ENCODE measurements around the gene AGA.
A peak's percentile ranks its signal among the peaks of the same experiment; 100 is the strongest.

AGA gene

DNA sequence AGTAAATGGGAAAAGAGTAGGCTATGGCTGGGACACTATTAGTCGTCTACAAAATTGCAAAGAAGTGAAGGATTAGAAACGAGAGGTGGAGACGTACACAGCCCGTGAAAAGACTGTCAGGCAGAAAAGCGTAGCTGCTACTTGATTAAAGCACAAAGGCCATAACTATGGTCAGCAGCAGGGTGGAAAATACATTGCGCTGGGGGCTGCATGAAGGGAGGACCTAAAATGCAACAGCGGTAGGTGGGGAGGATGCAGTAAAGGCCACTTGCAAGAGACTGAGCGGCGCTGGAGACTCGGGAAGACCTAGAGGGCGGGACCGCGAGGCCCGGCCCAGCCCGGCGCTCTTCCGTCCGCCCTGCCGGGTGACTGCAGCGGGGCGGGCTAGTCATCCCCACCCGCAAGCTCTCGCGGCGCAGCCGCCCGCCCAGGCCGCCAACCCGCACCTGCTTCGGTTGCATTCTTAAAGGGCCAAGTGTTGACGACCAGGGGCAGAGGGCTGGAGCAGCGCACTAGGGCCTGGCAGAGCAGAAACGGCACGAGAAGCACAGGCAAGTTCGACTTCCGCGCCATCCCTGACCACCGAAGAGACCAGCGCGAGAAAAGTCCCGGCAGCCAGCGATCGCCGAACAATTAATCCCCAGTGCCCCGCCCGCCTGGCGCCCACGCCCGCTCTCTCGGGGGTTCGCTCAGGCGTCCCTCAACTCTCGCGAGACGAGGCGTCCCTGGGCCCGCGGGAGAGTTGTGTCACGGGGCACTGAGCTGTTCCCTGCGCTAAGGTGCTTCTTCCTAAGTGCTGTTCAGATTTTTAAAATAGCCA is at the start of gene AGA:
Gene AGA, minus strand, starts transcription at position 635 of the 820 bp plus-strand sequence. Its CDS starts 62 bp downstream, at position 573.
- DNase-seq: peak; percentile 93 to 95

DNA sequence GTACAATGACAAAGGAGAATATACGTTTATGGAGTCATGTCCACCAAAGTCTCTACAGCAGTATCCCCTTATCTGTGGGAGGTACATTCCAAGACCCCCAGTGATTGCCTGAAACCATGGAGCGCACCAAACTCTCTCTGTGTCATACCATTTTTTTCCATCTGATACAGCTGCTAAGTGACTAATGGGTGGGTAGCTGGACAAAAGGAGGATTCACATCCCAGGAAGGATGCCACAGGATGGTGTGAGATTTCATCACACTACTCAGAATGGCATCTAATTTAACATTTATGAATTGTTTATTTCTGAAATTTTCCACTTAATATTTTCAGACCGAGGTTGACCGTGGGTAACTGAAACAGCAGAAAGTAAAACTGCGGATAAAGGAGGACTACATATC is 49.8 kb upstream of the AGA start:
- DNase-seq: no peak

DNA sequence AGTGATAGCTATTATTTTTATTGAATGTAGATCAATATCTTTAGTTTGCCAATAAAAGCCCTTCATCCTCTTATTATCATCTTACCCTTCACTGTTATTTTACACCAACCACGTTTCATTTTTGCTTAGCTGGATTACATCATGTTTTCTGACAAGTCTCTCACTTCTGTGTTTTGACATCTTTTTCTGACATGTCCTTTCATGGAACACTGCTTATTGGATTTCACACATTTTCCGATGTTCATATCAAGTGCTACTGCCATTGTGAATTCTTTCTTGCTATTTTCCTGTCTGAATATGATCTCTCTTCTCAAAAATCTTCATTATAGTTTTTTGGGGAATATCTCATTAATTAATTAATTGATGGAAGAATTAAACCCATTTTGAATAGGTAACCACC is 48.5 kb upstream of the AGA start:
- no peak for DNase-seq

DNA sequence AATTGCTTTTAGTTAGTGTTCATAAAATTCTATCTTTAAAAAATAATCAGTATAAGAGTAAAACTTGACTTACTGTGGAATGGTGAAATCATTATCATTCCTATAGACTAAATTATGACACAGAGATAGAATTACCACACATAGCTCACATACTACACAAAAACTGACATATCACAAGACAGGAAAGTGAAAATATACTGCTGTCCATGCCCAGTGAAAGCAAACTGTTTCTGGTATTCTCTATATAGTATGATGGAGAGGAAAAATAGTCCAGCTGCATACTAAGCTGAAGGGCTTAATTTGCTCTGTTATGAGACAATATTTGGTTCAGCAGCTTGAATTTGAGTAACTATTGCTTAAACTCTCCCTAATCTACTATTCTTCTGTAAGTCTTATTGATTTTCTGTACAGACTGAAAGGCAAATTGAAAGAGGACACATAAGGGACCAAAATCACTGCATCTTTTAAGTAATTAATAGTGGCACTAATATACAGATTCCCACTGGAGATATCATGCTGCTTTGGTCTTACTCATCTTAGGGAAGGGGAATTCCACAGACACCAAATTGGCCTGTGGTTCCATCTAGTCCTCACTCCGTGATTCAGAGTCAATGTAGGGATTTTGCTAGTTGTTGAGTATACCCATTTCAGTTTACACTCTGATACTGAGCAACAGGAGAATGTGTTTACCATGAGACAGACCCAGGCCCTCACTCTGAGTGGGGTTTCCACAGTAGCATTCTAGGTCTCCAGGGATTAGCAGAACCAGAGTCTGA is 47.4 kb upstream of the AGA start:
- no peak for DNase-seq

DNA sequence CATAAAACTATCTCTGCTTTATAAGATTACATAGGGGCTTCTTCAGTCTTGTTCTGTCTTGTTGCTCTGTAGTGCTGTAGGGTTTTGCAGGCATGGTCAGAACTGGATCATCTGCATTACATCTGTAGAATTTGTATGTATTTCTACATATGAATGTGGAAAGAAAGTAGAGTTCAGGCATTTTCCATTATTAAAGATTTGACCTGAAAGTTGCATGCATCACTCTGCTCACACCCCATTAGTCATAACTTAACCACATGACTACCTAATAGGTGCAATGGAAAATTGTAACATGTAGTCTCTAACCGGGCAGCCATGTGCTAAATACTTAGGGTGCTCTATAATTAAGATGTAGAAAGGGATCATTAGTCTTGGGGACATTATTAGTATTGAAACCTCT is 45.7 kb upstream of the AGA start:
- no peak for DNase-seq

DNA sequence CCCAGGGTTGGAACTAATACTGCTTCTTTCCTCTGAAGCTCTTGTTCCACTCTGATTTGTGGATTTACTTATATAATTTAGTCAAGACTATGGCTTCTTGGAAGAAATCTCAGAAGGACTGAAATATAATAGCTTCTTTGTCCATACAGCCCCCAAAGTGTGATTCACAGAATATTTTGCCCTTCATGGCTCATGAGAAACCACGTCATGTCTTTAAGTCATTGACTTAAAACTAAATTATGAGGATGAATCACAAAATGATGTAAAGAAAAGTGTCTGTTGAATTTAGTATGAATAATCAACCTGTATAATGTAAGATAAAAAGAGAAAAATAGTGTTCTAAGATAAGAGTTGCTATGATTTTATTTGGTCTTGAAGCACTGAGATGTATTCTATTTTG is 43.3 kb upstream of the AGA start:
- no peak for DNase-seq

DNA sequence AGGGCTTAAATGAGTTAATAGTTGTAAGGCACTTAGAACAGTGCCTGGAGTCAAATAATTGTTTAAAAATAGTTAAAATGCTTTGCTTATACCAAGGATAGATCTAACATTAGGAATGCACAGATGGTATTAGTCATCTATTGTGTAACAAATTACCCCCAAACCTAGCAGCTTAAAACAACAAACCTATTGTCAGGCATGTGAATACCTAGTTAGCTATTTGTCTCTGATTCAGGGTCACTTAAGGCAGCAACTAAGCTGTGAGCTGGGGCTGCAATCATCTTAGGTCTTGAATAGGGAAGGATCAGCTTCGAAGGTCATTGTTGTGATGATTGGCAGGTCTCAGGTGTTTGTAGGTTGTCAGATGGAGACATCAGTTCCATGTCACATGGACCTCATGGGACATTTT is 42.4 kb upstream of the AGA start:
- DNase-seq: no peak

DNA sequence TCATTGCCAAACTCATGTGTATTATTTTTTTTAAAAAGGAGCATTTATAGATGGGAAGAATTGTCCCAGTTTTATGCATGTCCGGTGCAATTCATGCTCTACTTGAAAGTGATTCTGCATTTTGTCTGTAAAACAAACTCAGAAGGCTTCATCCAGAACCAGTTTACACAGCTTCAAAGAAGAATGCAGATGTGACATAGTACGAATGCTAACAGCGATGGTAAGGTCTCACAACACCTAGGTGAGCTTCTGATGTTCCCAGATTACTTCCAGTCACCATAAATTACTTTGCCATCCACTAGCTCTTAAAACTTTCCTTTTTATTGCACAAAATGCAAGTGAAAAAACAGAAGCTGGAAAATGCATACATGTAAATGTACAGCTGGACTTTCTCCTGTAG is 41.5 kb upstream of the AGA start:
- DNase-seq: no peak

DNA sequence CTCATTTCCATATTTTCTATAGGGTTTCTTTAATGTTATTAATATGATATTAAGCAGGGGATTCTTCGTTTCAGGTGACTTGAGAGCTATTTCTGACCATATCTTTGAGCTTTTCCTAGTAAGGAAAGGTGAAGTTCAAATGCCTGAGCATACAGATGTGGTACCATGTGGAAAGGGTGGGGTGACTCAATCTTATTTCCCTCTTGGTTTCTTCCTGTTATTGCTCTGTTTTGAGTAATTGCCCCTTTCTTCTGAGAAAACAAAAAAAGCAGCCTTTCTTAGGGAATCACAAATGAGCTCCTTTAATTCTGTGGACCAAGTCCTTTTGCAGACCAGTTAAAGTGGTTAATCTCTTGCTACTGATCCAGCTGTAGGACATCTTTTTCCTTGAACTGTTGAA is 41.0 kb upstream of the AGA start:
- DNase-seq: no peak

DNA sequence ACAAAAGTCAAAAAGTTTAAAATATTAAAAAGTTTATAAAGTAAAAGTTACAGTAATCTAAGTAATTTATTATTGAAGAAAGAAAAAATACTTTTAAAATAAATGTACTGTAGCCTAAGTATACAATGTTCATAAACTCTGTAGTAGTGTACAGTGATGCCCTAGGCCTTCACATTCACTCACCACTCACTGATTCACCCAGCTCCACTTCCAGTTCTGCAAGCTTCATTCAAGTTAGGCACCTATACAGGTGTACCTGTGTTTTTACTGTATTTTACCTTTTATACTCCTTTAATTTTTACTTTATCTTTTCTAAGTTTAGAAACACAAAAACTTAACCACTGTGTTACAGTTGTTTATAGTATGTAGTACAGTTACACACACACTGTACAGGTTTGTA is 40.1 kb upstream of the AGA start:
- DNase-seq: no peak

DNA sequence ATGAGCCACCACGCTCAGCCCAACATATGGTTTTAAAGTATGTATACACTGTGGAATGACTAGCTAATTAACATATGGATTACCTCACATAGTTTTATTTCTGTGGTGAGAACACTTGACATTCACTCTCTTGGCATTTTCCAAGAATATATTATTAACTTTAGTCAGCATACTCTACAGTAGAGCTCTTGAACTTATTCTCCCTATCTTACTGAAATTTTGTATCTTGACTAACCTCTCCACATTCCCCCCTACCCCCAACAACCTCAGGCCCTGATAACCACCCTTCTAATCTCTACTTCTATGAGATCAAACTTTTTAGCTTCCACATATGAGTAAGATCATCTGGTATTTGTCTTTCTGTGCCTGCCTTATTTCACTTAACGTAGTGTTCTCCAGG is 38.6 kb upstream of the AGA start:
- DNase-seq: no peak

DNA sequence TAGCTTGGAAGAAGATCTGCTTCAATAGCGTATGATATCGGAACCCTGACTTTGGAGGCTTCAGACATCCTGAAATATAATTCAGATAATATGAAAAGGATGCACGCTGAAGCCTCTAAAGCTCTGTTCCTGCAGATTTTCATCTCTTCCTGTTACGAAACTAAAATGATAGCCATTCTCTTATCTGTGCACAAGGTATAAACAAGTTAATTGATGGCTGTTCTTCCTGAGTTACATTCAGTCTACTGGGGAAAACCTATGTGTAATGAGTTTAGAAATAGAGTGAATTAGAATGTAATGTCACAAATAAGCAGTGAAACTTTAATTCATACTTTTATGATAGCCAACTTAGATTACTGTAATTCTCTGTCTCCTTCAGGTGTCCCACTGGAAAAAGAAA is 36.8 kb upstream of the AGA start:
- no peak for DNase-seq

DNA sequence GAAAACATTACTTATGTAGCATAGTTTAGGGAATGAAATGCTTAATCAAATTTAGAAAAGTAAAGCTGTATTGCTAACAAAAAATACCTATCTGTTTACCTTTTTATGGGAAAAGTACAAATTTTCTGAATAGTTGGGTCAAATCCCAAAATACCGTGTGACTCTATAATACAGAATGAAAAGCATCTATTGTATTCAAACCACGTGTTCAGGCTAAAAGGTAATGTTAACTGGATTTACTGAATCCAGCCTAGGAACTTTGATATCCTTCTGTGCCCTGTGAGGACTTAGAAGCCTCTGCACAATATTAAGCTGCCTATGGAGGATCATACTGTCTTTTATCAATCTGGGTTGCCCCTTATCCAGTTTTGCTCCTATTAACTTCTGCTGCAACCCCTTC is 36.3 kb upstream of the AGA start:
- DNase-seq: no peak

DNA sequence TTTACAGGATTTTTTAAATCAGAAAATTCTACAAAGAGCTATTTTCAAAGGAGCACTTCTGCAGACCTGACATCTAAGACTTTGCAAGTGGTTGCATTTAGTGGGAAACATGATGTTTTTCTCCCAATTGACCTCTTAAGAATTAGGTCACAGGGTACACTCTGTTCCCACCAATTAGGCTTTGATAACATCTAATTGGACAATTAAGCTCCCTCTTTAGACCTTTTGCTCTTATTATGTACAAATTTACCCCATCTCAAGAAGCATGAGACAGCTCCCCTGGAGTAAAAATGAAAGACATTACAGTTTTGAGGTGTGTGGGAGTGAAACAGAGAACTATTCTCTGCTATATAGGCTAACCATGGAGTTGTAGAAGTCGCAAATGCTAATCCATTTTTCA is 31.8 kb upstream of the AGA start:
- no peak for DNase-seq

DNA sequence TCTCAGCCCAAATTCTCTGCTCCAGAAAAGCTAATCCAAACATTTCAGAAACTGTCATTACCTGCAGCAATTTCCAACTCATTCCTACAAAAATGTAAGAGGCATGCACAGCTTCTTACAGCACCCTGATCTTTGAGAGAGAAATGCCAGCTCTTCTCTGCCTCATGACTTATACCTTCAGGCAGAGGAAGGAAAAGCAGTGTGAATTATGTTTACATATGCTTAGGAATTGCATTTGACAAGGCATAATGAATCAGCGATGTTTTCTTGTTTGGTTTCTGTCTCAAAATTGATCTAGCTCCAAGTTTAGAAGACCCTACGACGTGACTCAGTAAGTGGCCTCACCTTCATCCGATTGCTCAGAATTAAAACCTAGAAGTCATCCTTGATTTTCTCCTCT is 21.8 kb upstream of the AGA start:
- DNase-seq: no peak

DNA sequence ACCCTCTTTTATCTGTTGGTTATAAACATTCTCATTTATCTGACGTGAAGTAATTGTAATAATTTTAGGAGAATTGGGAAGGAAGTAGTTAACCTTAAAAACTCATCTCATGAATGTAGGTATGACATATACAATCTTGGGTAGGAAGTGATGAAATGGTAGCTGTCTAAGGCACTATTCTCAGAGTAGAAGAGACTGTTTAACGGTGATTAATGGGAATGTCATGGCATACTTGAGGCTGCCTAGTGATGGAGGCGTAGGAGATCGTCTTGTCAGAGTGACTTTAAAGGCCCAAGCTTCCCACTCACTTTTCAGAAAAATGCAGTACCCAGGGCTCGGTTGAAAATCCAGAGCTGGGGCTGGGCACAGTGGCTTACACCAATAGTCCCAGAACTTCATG is 19.4 kb upstream of the AGA start:
- no peak for DNase-seq

DNA sequence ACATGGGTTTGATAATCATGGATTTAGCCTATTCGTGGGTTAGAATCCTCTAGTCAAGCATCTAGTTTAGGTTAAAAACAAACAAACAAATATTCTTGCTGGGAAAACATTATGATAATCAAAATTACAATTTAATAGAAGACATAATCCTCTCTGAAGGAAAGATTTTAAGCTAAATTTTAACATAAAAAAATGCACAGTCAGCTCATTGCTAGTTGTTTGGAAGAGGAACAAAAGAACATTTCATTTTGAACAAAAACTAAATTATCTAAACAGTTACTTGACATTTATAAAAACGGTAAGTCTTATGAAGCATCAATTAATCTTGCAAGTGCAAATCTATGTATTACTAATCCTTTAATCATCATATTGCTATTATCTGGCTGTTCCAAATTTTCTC is 18.2 kb upstream of the AGA start:
- no peak for DNase-seq

DNA sequence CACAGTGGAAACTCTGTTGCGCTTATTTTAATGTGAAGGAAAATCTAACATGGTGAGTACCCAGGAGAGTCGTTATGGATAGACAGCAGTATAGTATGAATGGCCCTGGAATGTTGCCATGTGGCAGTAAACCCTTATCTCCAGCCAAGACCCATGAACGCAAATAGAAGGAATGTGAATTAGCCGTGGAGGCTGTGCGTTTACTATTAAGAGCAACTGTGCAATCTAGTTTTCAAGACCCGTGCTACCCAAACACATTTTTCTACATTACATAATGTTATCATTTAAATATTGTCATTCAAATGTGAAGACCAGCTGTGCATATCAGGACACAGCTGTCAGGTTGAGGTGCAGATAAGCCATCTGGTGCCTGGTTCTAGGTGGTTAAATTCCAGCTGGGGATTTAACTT is 13.3 kb upstream of the AGA start:
- DNase-seq: no peak

DNA sequence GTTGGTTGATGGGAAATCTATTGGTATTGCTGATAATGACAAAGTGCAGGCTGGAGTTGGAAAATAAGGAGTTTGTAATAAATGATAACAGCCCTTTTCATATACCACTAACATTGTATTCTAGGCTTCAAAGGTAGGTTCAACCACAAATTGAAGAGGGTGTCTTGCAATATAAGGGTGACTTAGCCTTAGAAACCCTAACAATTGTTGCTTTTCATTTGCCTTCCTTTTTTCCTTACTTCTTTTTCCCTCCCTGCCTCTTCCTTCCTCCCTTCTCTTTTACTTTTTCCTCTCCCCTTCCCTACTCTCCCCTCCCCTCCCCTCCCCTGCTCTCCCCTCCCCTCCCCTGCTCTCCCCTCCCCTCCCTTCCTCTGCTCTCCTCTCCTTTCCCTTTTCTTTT is 10.9 kb upstream of the AGA start:
- no peak for DNase-seq

DNA sequence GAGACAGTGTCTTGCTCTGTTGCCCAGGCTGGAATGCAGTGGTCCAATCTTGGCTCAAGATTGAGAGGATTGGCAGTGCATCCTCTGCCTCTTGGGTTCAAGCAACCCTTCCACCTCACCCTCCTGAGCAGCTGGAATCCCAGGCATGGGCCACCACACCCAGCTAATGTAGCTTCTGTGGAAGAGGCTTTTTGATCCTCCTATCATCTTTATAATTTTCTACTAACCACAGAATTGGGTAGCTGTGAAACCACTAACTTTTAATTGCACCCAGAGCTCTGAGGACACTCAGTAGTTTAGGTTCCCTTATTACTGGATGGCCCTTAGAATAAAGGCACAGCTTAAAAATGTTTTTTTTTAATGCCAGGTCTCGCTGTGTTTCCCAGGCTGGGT is 8.9 kb upstream of the AGA start:
- no peak for DNase-seq

DNA sequence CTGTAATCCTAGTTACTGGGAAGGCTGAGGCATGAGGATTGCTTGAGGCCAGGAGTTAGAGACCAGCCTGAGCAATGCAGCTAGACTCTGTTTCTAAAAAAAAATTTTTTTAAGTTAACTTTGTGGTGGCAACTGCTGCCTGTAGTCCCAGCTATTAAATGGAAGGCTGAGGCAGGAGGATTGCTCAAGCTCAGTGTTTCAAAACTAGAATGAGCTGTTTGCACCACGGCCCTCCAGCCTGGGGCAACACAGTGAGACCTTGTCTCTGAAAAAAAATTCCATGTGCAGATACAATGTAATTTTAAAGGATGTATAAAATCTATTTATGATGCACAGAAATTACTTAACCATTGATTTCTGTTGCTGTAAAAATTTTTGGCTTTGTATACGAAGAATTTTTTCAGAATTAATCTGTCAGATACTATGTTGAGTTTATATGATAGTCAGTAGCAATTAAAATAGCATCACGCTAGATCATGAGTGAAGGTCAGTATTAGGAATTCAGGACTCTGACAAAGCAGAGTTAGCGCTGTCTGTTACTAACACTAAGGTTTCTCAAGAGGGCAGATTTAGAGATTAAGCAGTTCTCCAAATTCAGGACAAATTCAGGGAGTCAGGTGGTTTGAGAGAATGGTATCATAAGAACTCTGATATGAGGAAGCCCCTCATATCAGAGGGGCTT is 8.3 kb upstream of the AGA start:
- DNase-seq: no peak

DNA sequence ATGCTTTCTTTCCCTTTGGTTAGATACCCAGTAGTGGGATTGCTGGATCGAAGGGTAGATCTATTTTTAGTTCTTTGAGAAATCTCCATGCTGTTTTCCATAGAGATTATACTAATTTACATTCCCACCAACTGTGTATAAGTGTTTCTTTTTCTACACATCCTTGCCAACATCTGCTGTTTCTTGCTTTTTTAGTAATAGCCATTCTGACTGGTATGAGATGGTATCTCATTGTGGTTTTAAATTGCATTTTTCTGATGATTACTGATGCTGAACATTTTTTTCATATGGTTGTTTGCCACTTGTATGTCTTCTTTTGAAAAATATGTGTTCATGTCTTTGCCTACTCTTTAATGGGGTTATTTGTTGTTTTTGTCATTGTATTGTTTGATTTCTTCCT is 6.6 kb upstream of the AGA start:
- DNase-seq: no peak

DNA sequence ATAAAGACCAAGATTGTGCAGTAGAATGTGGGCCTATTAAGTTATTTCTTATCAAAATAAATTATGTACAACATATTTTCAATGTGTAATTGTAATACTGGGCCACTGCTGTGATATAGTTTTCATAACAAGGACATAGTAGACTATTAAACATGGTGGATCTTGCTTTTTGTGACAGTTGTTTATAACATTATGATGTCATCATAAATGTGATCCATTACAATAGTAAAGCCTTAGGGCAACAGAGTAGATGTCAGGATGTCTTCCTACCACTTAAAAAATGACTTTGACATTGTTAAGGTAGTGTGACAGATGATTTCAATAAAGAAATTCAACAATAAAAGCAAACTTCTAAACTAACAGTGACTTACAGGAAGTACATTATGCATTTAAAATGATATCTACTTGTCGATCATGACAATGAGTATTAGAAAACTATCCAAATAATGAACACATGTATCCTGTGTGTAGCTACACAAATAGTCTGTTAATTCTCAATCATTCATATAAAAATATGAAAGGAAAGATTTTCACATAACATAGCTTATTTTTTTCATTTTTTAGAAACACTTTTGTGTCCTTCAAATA is 5.3 kb upstream of the AGA start:
- DNase-seq: no peak

DNA sequence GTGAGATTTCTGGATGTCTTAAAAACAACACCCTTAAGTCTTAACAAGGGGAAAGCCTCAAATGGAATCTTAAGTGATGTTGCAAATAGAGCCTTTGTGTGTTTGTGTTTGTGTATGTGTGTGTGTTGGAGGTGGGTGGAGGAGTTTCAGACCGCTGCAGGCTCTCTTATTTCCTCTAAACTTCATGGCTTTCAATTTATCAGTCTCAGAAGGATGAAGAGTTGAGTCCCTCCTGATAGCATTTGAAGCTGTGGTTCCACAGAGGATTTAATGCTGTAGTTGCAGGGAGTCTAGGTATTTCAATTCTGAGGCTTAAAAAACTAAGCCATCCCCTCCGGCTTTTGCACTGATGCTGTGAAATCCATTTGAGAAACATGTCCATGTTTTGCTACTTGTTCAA is 4.3 kb upstream of the AGA start:
- DNase-seq: no peak
